GM10266 (cell line): ENCODE data around the gene TFAP2E.

ENCODE experiments used
- DNase-seq: peaks from one replicate; pipeline ENCODE4 v3.0.0; 2012; ENCODE audit errors: extremely low spot score
- CTCF ChIP-seq: IDR thresholded peaks from 2 replicates; pipeline ENCODE4 v1.5.1; 2012; ENCODE audit warnings: mild to moderate bottlenecking, low read depth; ENCODE audit not compliant: control insufficient read depth, insufficient read depth; ENCODE audit errors: missing control alignments

The TFAP2E gene

GRCh38 chr1:35561297-35561971 lies 11.7 kb upstream of the TFAP2E start:
- no peak for TF ChIP-seq CTCF
- DNase-seq, result no peak

- DNase-seq, result no peak
- TF ChIP-seq CTCF, result no peak
Measured at GRCh38 chr1:35561972-35562680, 11.0 kb upstream of the TFAP2E start.

GRCh38 chr1:35563166-35563565 lies 9.9 kb upstream of the TFAP2E start:
- TF ChIP-seq CTCF, result no peak
- no peak for DNase-seq

- peak; percentile 89 for DNase-seq
- TF ChIP-seq CTCF, result peak; percentile 91
Measured at GRCh38 chr1:35564037-35564883, 8.9 kb upstream of the TFAP2E start.

- TF ChIP-seq CTCF, result no peak
- DNase-seq, result no peak
Measured at GRCh38 chr1:35564884-35565741, 8.0 kb upstream of the TFAP2E start.

GRCh38 chr1:35565742-35566133 lies 7.4 kb upstream of the TFAP2E start:
- no peak for TF ChIP-seq CTCF
- no peak for DNase-seq
